GM21447 (cell line): ENCODE data around the gene ANGPTL4.
A peak's percentile ranks its signal among the peaks of the same experiment; 100 is the strongest.
"Not testable (repeated sequence)": the region's sequence is repeated elsewhere in the genome, so short reads cannot be mapped to it uniquely, and the experiment has no call there.

ENCODE experiments used
- ATAC-seq: cut with Tn5 transposase; IDR thresholded peaks from one replicate; pipeline ENCODE4 v1.9.1; 2021; ENCODE audit not compliant: unreplicated experiment

ANGPTL4 gene

GRCh38 chr19:8334458-8335342, 29.3 kb upstream of the ANGPTL4 start:
- ATAC-seq, result no peak

GRCh38 chr19:8335343-8336071, 28.4 kb upstream of the ANGPTL4 start:
- no peak for ATAC-seq

DNA sequence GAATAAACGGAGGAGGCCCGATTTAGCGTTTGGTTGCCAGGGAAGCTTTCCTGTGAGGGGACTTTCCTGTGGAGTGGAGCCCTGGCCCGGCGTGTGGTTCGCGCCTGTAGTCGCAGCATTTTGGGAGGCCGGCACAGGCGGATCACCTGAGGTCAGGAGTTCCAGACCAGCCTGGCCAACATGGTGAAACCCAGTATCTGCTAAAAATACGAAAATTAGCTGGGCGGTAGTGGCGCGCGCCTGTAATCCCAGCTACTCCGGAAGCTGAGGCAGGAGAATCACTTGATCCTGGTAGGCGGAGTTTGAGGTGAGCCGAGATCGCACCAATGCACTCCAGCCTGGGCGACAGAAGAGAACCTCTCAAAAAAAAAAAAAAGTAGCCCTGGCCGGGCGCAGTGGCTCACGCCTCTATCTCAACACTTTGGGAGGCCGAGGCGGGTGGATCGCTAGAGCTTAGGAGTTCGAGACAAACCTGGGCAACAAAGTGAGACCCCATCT, 27.8 kb upstream of the ANGPTL4 start:
- no peak for ATAC-seq

DNA sequence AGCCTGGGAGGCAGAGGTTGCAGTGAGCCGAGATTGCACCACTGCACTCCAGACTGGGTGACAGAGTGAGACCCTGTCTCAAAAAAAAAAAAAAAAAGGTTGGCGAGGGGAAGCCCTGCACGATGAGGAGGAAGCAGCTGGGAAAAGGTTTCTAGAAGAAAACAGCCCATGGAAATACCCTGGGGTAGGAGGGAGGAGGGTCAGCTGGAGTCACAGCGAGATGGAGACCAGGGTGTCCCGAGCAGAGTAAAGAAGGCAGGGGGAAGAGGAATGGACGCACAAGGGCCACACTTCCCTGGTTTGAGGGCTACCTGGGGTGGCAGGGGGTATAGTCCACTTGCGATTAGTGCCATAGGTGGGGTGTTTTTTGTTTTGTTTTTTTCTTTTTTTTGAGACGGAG, 27.3 kb upstream of the ANGPTL4 start:
- ATAC-seq, result no peak

GRCh38 chr19:8337728-8338127, 26.2 kb upstream of the ANGPTL4 start:
- no peak for ATAC-seq

DNA sequence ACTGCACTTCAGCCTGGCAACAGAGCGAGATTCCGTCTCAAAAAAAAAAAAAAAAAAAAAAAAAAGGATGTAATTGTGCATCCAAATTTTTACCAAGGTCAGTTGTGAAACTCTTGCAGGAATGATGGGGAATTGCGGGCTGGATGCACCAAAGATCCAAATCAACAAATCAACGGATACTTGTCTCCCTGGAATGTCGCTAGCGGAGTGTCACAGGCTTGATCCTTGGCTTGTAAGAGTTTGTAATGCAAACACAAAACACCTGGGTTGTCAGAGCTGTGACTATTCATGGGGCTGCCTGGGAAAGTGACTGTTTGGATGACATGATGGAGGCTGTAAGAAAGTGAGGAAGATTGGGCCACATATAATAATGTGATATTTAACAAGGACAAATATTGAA, 25.1 kb upstream of the ANGPTL4 start:
- no peak for ATAC-seq

- ATAC-seq, result no peak
These were observed 23.4 kb upstream of the ANGPTL4 start for GRCh38 chr19:8340341-8341096.

DNA sequence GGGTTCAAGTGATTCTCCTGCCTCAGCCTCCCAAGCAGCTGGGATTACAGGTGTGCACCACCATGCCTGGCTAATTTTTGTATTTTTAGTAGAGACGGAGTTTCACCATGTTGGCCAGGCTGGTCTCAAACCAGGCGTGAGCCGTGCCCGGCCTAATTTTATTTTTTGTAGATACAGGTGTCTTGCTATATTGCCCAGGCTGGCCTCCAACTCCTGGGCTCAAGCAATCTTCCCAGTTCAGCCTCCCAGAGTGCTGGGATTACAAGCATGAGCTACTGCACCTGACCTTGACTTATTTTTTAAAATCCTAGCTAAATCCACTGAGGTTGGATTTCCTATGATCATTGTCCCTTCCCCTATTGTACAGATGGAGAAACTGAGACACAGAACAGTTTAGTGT, 22.5 kb upstream of the ANGPTL4 start:
- ATAC-seq, result not testable (repeated sequence)

DNA sequence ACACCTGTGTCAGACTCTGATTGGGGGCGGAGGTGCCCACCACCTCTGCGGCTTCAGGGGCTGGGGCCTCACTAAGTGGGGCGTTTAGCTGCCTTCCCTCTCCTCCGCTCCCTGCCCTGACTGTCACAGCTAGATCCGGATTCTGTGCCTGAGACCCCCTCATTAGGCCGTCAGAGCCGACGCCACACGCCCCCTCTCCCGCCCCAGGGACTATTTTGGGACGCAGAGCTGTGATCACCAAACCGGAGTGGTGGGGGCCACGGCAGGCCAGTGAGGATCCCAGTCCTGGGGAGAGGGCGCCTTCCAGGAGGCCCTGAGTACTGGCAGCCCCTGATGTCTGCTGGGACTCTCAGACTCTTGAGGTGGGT, 21.7 kb upstream of the ANGPTL4 start:
- ATAC-seq, result no peak

DNA sequence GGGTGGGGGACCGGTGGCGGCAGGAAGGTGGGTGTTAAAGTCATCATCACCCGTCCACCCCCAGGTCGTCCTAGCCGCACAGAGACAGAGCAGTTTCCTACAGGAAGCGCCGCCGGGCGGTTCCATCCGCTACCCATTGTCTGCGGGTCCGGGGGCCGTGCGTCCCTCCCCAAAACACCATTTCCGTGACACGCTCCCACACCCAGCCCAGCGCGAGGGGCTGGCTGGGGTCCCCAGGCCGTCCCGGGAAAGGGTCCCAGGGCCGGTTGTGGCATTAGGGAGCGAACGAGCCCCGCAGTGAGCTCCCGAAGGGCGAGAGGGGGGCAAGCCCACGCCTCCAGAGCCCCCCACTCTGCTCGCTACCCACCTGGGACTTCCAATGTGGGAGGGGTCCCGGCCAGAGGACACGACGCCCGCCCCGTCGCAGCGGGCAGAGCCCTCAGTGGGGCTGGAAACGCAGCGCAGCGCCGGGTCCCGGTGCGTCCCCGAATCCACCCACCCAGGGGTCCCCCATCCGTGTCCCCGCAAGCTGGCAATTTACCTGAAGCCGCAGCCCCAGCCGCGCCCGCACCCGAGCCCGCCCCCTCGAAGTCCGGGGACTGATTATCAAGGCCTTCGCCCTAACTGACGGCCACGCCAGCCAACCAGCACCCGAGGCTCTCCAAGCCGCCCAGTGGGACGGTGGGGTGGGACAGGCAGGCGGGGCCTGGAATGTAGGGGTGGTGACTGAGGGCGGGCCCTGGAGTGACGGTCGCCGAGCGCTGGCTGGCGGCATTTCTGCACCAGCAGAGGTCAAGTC, 21.1 kb upstream of the ANGPTL4 start, which contains the start of gene KANK3:
TSS of gene KANK3 (minus strand) at position 579 of the 799 bp plus-strand sequence. CDS start 5,434 bp downstream, outside the sequence.
- ATAC-seq, result peak; percentile 86

DNA sequence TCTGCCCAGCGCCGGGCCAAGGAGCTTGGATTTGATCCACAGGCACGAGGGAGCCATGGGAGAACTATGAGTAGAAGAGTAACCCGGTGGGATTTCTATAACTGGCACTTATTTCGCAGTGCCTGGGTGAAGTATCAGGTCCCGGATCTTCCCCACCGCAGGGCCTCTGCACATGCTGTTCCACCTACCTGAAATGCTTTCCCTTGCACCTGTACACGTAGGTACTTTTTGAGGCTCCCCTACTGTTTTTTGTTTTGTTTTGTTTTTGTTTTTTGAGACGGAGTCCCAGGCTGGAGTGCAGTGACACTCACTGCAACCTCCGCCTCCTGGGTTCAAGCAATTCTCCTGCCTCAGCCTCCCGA, 20.5 kb upstream of the ANGPTL4 start:
- ATAC-seq, result no peak

DNA sequence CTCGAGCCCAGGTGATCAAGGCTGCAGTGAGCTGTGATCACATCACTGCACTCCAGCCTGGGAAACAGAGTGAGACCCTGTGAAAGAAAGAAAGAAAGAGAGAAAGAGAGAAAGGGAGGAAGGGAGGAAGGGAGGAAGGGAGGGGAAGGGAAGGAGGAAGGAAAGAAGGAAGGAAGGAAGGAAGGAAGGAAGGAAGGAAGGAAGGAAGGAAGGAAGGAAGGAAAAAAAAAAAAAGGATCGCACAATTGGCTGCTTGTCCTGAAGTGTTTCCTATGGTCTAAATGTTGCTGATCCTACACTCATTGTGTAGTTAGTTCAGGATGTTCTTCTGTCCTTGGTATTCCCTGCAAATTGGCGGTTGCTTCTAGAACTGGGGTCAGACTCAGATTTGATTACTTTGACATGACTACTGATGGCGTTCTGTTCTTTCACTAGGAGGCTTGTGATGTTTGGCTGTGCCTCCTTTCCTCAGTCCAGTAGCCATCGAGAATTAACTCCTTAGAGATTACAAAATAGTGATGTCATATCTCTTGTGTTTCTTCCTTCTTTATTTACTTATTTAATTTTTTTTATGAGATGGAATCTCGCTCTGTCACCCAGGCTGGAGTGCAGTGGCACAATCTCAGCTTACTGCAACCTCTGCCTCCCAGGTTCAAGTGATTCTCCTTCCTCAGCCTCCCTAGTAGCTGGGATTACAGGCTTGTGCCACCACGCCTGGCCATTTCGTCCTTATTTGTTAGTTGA, 14.2 kb upstream of the ANGPTL4 start:
- not testable (repeated sequence) for ATAC-seq

DNA sequence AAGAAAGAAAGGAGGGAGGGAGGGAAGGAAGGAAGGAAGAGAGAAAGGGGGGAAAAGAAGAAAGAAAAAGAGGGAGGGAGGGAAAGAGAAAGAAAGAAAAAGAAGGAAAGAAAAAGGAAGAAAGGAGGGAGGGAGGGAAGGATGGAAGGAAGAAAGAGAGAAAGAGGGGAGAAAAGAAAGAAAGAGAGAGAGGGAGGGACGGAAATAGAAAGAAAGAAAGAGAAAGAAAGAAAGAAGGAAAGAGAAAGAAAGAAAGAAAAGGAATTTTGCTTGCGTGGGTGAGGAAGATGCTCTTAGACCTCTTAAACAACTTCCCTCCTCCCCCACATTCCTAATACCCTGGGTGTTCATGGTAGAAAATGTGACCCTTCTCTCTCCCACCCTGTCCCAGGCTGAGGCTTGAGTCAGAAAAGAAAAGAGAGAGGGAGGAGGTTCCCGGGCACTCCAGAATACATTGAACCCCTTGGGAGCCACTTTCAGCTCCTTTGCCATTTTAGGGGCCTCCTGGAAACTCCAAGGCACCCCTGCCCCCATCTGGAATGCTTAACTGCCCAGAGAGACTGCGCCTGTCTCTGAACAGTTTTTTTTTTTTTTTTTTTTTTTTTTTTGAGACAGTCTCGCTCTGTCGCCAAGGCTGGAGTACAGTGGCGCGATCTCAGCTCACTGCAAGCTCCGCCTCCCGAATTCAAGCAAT, 11.7 kb upstream of the ANGPTL4 start:
- ATAC-seq, result no peak

DNA sequence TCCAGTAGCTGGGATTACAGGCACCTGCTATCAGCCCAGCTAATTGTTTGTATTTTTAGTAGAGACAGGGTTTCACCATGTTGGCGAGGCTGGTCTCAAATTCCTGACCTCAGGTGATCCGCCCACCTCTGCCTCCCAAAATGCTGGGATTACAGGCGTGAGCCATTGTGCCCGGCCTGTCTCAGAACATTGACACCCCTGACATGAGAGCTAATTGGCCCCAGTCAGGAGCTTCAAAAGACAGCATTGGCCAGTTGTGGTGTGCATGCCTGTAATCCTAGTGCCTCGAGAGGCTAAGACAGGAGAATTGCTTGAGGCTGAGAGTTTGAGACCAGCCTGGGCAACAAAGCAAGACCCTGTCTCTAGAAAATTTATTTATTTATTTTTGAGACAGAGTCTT, 11.1 kb upstream of the ANGPTL4 start:
- not testable (repeated sequence) for ATAC-seq

- no peak for ATAC-seq
These were observed 8.1 kb upstream of the ANGPTL4 start for GRCh38 chr19:8355631-8356402.

GRCh38 chr19:8357007-8357521, 6.9 kb upstream of the ANGPTL4 start:
- ATAC-seq, result no peak

GRCh38 chr19:8358948-8359347, 5.0 kb upstream of the ANGPTL4 start:
- ATAC-seq, result no peak

DNA sequence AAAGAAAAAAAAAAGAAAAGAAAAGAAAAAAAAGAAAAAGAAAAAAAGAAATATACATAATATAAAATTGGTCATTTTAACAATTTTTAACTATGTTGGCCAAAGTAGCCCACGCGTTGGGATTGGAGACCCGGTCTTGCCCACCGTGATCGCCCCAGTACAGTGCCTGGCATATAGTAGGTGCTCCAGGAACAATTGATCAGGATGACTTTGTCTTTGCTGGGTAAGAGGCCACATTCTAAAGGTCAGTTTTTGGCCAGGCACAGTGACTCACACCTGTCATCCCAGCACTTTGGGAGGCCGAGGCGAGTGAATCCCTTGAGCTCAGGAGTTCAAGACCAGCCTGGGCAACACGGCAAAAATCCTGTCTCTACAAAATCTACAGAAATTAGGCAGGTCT, 3.8 kb upstream of the ANGPTL4 start:
- no peak for ATAC-seq
